Stimulated activated CD4-positive, alpha-beta T cell treated with anti-CD3 and anti-CD28 coated beads, Interleukin-1b, Interleukin-23, amount 100 ng/mL, for 24 hours (primary cell): ENCODE measurements around the gene CACNG1.
"Not testable (repeated sequence)": the region's sequence is repeated elsewhere in the genome, so short reads cannot be mapped to it uniquely, and the experiment has no call there.

Experiments
- DNase-seq, 4 experiments: peaks; one replicate each; pipeline ENCODE4 v3.0.0-alpha.2; 2020; ENCODE audit warnings: low read depth in 4 of 4, low spot score in 1 of 4

CACNG1 gene

GRCh38 chr17:67025216-67025792 is 19.1 kb upstream of the CACNG1 start:
- DNase-seq, result no peak

- no peak for DNase-seq
Measured at GRCh38 chr17:67026341-67026740, 18.0 kb upstream of the CACNG1 start.

- no peak for DNase-seq
Measured at GRCh38 chr17:67027031-67027628, 17.2 kb upstream of the CACNG1 start.

- no peak for DNase-seq
Measured at GRCh38 chr17:67030641-67031040, 13.7 kb upstream of the CACNG1 start.

- DNase-seq, result no peak
Measured at GRCh38 chr17:67032382-67032781, 12.0 kb upstream of the CACNG1 start.

GRCh38 chr17:67032985-67033384 is 11.4 kb upstream of the CACNG1 start:
- DNase-seq, result no peak

GRCh38 chr17:67033613-67034012 is 10.7 kb upstream of the CACNG1 start:
- no peak for DNase-seq

GRCh38 chr17:67035131-67036083 is 8.9 kb upstream of the CACNG1 start:
- DNase-seq, result no peak

GRCh38 chr17:67038861-67039365 is 5.4 kb upstream of the CACNG1 start:
- no peak for DNase-seq

GRCh38 chr17:67040652-67041051 is 3.7 kb upstream of the CACNG1 start:
- DNase-seq, result no peak

- DNase-seq, result not testable (repeated sequence)
Measured at GRCh38 chr17:67041119-67041518, 3.2 kb upstream of the CACNG1 start.

- DNase-seq, result no peak
Measured at GRCh38 chr17:67041531-67041930, 2.8 kb upstream of the CACNG1 start.

GRCh38 chr17:67041941-67042899 is 2.1 kb upstream of the CACNG1 start:
- no peak for DNase-seq

- no peak for DNase-seq
Measured at GRCh38 chr17:67043283-67043682, 1.1 kb upstream of the CACNG1 start.

GRCh38 chr17:67044940-67045339 is 586 bp downstream of the CACNG1 start:
- no peak for DNase-seq

- no peak for DNase-seq
Measured at GRCh38 chr17:67046398-67046797, 2.0 kb downstream of the CACNG1 start.

- no peak for DNase-seq
Measured at GRCh38 chr17:67047382-67047781, 3.0 kb downstream of the CACNG1 start.

- no peak for DNase-seq
Measured at GRCh38 chr17:67049025-67049739, 4.8 kb downstream of the CACNG1 start.

- DNase-seq, result no peak
Measured at GRCh38 chr17:67050066-67050465, 5.7 kb downstream of the CACNG1 start.

- DNase-seq, result no peak
Measured at GRCh38 chr17:67050471-67051154, 6.3 kb downstream of the CACNG1 start.
